Activated T-cell treated with anti-CD3 and anti-CD28 coated beads, Interleukin-2, amount 50 U/mL, for 48 hours (primary cell): ENCODE measurements around the gene PAX3.

Source experiments
- DNase-seq, 2 experiments: peaks; one replicate each; pipeline ENCODE4 v3.0.0-alpha.2; 2020

PAX3 gene

DNA sequence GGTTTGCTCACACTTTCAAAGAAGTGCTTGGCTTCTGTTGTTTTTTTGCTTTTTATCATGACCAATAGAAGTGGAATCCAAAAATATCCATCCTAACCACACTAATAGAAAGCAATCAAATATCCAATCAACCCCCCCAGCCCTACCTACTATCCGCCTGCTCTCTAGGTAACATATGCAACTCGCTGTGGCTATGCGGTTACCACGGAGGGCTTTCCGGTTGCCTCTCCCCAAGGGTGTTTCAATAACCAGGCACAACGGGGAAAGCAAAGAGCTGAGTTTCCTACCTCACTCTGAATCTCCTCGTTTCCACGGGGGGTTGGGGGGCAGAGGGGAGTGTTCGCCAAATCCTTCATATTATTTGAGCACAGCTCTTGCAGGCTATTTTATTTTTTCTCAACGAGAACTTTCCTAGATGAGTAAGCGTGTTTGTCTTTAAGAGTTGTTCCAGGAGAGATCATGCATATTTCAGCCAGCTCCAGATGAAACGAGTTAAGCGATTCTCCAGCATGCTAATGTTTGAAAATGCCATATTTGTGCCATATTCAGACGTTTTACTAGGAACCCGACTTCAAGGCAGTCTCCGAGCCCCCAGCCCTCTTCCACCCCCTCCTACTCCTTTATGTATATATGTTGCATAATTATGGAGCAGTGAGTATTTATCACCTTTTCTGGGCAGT, 30.3 kb downstream of the PAX3 start:
- no peak for DNase-seq

- DNase-seq, result no peak
Observed at GRCh38 chr2:222264791-222265320, 33.9 kb downstream of the PAX3 start.

DNA sequence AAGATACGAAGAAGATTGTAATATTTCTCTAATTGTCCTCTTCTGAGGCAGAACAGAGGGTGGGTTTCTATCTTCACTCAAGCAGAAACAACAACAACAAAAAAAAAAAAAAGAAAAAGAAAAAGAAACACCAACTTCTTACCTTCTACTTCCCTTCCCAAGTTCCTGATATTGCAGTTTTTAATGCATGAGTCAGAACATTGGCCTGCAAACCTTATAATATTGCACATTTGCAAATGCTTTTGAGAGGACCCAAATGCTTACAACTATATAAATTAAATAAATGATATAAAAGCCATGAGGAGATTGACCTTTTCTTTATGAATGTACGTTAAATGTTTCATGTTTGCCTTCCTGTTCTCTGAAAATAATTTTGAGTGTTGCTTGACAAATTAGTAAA, 37.3 kb downstream of the PAX3 start:
- no peak for DNase-seq

DNA sequence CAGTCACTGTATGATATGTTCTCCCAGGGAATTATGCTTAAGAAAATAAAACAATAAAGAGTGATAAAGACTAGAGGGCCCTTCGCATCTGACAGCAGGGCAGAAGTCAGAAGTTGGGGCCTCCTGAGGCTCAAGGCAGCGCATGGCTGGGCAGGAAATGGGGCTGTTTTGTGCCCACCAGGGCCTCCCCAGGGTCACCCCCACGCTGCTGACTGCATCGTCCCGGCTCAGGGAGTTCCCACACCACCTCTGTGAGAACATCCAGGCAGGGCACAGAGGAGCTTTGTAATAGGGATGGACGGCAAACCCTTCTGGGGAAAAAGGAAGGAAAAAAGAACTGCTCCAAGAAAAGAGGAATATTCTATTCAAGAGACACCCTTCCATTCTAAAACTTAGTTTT, 41.2 kb downstream of the PAX3 start:
- DNase-seq, result no peak

DNA sequence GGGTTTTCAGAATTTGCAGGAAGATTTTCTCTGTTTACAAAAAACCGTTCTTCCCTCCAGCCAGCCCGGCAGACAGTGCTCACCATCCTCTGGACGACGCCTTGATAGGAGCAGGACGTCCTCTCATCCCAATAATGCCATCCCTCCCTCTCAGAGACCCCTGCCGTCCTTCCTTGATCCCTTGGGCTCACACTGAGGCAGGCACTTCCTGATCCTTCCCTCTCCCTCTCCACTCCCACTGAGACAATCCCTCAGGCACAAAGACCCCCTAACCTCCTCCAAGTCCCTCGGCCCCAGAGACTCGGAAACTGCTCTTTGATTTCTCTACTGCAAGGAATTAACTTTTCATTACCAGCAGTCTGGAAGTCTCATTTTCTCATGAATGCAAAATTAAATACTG, 42.5 kb downstream of the PAX3 start:
- no peak for DNase-seq

DNA sequence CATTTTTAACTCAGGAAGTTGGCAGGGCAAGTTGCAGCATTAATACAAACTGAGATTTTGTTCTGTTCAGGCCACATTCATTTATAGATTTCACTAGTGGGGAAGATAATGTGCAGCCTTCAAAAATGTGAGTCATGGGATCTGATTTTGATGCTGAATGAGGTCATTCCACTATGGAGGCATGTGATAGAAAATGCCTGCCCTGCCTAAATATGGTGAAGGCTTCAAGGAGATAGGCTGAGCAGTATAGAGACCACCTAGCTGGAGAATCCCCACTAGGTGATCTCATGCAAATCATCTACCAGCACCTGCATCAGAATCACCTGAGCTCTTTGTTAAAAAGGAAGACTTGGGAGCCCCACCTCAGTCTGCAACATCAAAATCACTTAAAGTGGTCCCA, 43.7 kb downstream of the PAX3 start:
- no peak for DNase-seq

- no peak for DNase-seq
Observed at GRCh38 chr2:222250313-222250712, 48.5 kb downstream of the PAX3 start.

- DNase-seq, result no peak
Observed at GRCh38 chr2:222249444-222249843, 49.4 kb downstream of the PAX3 start.

DNA sequence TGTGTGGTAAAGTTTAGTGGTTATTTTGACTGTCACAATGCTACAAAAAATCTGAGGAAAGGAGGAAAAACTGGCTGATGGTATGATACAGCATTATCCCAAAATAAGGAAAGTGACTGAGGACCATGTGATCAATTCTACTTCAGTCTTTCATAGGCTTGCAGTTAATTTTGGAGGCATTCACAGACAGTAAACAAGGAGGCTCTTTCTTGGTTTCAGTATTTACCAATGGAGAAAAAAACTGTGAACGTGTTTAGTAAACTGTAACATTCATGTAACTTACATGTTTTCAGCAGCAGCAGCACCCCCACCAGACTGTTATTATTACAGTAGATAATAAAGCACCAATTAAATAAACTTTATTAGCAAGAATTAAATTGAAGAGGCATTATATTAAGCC, 50.0 kb downstream of the PAX3 start:
- DNase-seq, result no peak

DNA sequence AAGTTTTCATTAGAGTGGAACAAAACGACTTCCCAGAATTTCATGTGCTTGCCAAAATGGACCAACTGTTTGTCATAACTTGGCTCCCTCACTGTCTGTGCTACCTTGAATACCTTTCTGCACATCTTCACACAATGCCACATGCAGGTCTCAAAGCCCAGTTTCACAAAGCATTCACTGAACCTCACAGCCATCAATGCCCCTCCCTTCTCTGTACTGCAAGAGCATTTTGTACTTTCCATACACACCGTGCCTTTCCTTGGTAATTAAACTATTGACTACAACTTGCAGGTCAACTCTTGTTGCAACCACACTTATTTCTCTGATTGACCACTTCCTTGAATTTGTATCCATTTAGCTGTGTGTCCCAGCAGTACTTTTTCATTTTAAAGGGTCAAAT, 50.5 kb downstream of the PAX3 start:
- DNase-seq, result no peak

DNA sequence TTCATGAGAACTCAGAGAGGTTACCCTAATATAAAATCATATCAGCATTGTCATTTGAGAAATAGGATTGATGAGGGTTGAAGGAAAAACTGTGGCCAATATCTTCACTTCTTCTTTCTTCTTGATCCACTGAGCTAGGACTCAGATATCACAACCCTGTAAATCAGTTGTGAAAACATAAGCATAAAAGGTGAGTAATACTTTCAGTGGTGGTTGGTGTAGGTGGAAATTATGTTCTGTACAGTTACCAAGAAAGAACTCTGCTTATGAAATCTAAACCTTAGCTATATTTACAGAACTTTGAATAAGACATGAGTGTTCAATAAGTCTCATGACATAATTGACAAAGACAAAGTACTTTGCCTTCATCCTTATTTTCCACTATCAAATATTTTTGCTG, 56.3 kb downstream of the PAX3 start:
- DNase-seq, result no peak

DNA sequence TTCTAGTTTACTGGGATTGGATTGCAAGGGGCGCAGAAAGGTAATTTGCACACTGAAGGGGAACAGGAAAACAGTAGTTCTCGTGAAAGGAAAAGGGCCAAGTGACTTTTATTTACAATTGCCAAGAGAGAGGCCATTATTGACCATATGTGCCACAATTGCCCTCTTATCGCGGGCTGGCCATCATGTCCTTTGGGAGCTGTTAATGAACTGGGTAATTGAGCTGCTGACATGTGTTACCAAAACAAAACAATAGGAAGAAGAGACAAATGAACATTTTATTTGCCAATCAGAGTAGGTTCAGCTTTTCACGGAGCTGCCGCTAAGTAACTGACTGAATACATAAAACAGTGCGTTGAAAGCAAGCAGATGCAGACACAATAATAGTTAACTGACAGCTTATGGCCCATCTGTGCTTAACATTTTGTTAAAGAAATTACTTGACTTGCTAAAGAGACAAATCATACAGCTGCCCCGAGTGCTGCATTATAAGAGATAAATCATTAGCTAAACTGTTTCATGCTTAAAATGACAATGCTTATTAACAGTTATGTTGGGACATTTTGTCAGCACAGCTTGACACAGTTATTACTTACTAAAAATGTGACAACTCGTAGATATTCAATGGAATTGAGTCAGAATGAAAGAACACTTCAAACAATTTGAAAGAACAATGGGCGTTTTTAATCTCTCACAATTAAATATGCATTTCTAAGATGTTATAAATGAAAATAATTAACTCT, 57.5 kb downstream of the PAX3 start:
- no peak for DNase-seq

- no peak for DNase-seq
Observed at GRCh38 chr2:222240676-222241049, 58.1 kb downstream of the PAX3 start.

- no peak for DNase-seq
Observed at GRCh38 chr2:222239945-222240675, 58.7 kb downstream of the PAX3 start.

- DNase-seq, result no peak
Observed at GRCh38 chr2:222239091-222239490, 59.7 kb downstream of the PAX3 start.

- DNase-seq, result no peak
Observed at GRCh38 chr2:222238072-222238471, 60.7 kb downstream of the PAX3 start.

DNA sequence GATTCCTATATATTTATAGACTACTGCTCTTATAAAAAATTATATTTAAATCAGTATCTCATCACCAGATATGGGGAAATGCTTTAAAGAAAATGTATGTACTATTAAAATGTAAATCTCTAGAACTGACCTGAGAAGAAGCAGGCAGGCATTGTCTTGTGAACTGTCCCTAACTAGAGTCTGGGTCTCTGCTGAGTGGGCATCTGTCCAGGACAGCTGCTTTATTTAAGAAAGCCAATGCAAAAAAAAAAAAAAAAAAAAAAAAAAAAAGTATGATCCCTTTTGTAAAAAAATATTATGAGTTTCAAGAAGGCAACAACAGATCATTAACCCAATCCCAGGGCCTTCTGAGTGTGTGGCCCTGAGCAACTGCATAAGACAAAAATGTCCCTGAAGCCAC, 66.0 kb downstream of the PAX3 start:
- no peak for DNase-seq

- no peak for DNase-seq
Observed at GRCh38 chr2:222232372-222232771, 66.4 kb downstream of the PAX3 start.

DNA sequence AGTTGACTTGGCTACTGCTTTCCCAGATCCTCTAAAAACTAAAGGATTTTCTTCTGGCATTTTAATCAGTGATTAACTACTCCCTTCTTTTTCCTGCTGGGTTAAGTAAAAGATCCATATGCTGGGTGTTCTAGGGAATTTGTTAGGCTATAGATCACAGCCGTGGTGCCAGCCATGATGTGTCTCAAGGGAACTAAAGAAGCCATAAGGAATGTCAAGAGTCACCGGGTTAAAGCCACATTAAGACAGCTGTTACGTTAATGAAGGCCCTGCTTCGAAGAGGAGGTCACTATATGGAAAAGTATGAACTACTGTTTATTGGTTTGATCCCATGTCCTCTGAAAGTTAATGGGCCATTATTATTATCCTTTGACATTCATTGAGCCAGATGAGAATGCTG, 70.7 kb downstream of the PAX3 start:
- DNase-seq, result no peak

GRCh38 chr2:222218786-222219185, 80.0 kb downstream of the PAX3 start:
- no peak for DNase-seq

DNA sequence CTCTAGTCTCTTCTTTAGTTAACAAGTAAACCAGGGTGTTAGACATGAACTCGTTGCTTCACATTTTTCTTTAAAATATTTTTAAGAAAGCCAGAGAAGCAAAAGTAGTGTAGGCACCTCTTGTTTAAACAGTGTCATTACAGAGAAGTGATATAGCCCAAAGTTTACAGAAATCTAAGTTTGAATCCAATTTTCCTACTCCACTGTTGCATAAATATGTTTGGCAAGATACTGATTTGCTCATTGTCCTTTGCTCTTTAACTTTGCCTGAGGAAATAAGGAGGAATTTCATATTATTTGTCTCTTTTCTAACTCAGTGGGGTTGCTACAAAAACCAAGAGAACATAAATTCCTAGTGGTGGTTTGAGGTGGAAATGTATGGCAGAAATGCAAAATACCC, 81.1 kb downstream of the PAX3 start:
- DNase-seq, result no peak

DNA sequence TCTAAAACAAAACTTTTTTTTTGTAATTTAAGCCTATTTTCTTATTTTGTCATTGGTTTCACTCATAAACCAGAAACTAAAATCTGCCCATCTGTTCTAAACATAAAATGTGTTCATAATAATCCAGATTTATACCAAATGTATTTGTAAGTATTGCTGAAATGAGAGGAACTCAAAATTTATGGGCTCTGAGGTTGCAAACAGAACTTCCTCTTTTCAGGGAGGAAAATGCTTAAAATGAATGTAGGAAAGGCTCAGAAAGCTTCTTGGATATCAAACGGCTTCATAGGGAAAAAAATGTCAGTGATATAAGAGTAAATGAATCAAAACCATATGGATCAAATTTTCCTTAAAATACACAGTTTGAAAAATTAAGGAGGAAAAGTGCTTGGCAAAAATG, 83.9 kb downstream of the PAX3 start:
- DNase-seq, result no peak

DNA sequence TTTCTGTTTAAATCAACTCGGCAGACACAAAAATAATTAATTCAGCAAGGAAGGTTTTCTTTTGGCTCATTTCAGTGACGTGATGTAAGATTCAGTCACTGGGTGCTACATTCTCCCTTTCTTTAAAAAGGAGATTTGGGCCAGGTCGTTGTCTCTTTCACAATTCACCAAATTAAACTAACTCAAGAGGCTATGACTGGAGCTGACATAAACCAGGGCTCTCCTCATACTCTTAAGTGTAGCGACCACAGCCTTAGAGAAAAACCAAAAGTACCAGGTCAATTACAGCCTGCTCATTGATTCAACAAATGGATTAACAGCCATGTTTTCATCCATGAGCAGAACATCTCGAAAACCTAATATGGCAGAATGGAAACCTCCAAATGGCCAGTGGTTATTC, 85.7 kb downstream of the PAX3 start:
- no peak for DNase-seq

DNA sequence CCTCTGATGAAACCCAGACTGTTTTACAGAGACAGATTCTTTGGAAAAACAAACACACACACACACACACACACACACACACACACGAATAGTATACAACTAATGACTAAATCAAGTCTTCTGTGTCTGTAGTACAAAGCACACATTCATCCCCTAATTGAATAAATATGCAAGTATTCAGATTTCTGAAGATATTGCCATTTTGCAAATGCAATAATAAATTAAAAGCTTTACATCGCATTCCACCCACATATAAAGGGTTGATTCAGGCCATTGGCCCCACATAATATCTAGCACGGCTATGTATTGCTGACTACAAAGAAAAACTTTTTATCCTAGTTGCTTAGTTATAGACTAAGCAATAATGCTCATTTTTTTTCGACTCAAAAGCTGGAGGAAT, 86.2 kb downstream of the PAX3 start:
- no peak for DNase-seq
